OCI-LY7 (cell line): ENCODE measurements around the gene EYS. TPM values are rescaled to one million over a fixed set of nuclear protein-coding genes. Genes with fewer than 3 reads are reported as not detected.

ENCODE experiments used
- BruUV-seq: library from RNA; stranded (reverse); fragments of 400-500 nt; replicated peaks from 2 replicates; lab custom pipeline; 2021; lab: Mats Ljungman, UMichigan
- CTCF ChIA-PET: fragments of 300-600 bp; sonication (Branson Sonifier 250); formaldehyde crosslinking; loops from one replicate; lab custom pipeline; 2022; ENCODE audit warnings: antibody characterized with exemption; ENCODE audit not compliant: unreplicated experiment; lab: Charles Lee
- POLR2A ChIA-PET: fragments of 300-600 bp; sonication (Branson Sonifier 250); formaldehyde crosslinking; loops from one replicate; lab custom pipeline; 2022; ENCODE audit warnings: antibody characterized with exemption; lab: Charles Lee
- DNase-seq: peaks from one replicate; pipeline ENCODE4 v3.0.0-alpha.2; 2015; ENCODE audit warnings: low spot score
- H2AFZ ChIP-seq: fragments of 200-600 bp; sonication (generic), shearing (Covaris generic); 2 replicates; pipeline ENCODE4 v1.6.1; 2014; ENCODE audit warnings: mild to moderate bottlenecking, antibody characterized with exemption, low read length, moderate library complexity
- H3K27ac ChIP-seq: fragments of 200-600 bp; sonication (generic); 2 replicates; pipeline ENCODE4 v1.5.1; 2014; ENCODE audit warnings: mixed run types, low read depth, mild to moderate bottlenecking, moderate library complexity, low read length, inconsistent platforms; ENCODE audit not compliant: poor library complexity, severe bottlenecking
- H3K36me3 ChIP-seq: fragments of 200-600 bp; sonication (generic); 2 replicates; pipeline ENCODE4 v1.6.1; 2014; ENCODE audit warnings: mild to moderate bottlenecking, antibody characterized with exemption, low read length, moderate library complexity, mixed read lengths; ENCODE audit not compliant: insufficient read depth
- H3K4me1 ChIP-seq: fragments of 200-600 bp; sonication (generic); 2 replicates; pipeline ENCODE4 v1.5.1; 2014; ENCODE audit warnings: mild to moderate bottlenecking, low read length; ENCODE audit not compliant: insufficient read depth, poor library complexity, severe bottlenecking
- H3K4me2 ChIP-seq: fragments of 200-600 bp; sonication (generic); 2 replicates; pipeline ENCODE4 v1.6.1; 2014; ENCODE audit warnings: mild to moderate bottlenecking, low read length
- H3K4me3 ChIP-seq: fragments of 200-600 bp; sonication (generic); 2 replicates; pipeline ENCODE4 v1.5.1; 2014; ENCODE audit warnings: mild to moderate bottlenecking, low read depth, low read length; ENCODE audit not compliant: poor library complexity, severe bottlenecking
- H3K79me2 ChIP-seq: fragments of 200-600 bp; sonication (generic); 2 replicates; pipeline ENCODE4 v1.6.1; 2016; ENCODE audit warnings: low read depth, mild to moderate bottlenecking, low read length, moderate library complexity, mixed read lengths; ENCODE audit not compliant: insufficient read depth
- H3K9me2 ChIP-seq: fragments of 200-600 bp; sonication (generic); 2 replicates; pipeline ENCODE4 v1.6.1; 2016; ENCODE audit warnings: mild to moderate bottlenecking, low read length, mixed read lengths; ENCODE audit not compliant: insufficient read depth
- H3K9me3 ChIP-seq: fragments of 200-600 bp; sonication (generic); 2 replicates; pipeline ENCODE4 v1.6.1; 2014; ENCODE audit warnings: mild to moderate bottlenecking, mixed run types, low read length, mixed read lengths
- H4K20me1 ChIP-seq: fragments of 200-600 bp; sonication (generic); 2 replicates; pipeline ENCODE4 v1.6.1; 2014; ENCODE audit warnings: mild to moderate bottlenecking, antibody characterized with exemption, low read length, moderate library complexity, mixed read lengths; ENCODE audit not compliant: insufficient read depth
- EZH2phosphoT487 ChIP-seq: fragments of 200-600 bp; sonication (generic); IDR thresholded peaks from 2 replicates; pipeline ENCODE4 v1.6.1; 2018; ENCODE audit warnings: low read depth, borderline replicate concordance, mild to moderate bottlenecking, mixed run types, antibody characterized with exemption, low read length, moderate library complexity, mixed read lengths
- intact Hi-C: fragments of 100-400 bp; cut with micrococcal nuclease; formaldehyde crosslinking; loops from one replicate; pipeline ENCODE4 v1.10.0; 2022; ENCODE audit not compliant: unreplicated experiment
- total RNA-seq, 2 experiments: library from RNA; depleted of rRNA in 1 of 2; stranded (reverse); fragments of >200 nt in 1 of 2; shearing (Covaris generic) in 1 of 2; gene quantifications; 2 replicates each; pipeline ENCODE4 v1.2.3, GENCODE V29; 2014 to 2022
- TF ChIP-seq, protein P1 (sequence below): fragments of 200-600 bp; sonication (generic); conservative IDR thresholded peaks from 2 replicates; pipeline ENCODE4 v1.5.1; 2014; ENCODE audit warnings: mild to moderate bottlenecking, antibody characterized with exemption, low read length, moderate library complexity, mixed read lengths

Gene EYS
- total RNA-seq, 2 experiments from 2014 or later = not detected

DNA sequence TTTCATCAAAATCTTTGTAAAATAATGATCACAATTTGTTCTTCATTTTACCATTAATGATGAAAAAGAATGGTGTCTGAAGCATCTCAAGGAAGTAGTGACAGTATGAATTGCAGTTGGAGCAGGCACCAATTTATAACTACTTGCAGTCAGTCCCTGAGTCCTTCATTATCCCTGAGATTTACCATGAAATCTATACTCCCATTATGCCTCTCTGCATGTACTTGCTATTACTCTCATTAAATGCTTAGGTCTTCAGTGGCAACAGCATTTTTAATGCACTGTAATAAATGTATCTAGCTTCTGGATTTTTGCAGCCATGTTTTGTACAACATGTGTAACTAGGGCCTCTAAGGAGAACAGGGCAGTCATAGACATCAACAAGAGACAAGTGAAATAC is 708.8 kb downstream of the EYS start:
- Histone ChIP-seq H3K4me3 (no peak overlapping the region), H3K27ac (no peak overlapping the region), H3K9me2 (no peaks in the 10 kb centered on the region), H3K36me3 (no peaks in the 10 kb centered on the region), H2AFZ (no peak overlapping the region), H3K4me2 (no peak overlapping the region), H3K4me1 (no peaks in the 10 kb centered on the region), H4K20me1 (no peaks in the 10 kb centered on the region), H3K9me3 (no peaks in the 10 kb centered on the region), H3K79me2 (no peaks in the 10 kb centered on the region)
- intact Hi-C loops = no loop called here
- CTCF ChIA-PET = no interaction called here
- BruUV-seq = no TSS peak
- DNase-seq = no peak
- POLR2A ChIA-PET = interaction anchor here (0.6 to 0.7 kb wide), 3 partner anchors 23 to 450 kb away, joined by 3 read pairs; no protein-coding TSS in a partner anchor
- no peak for TF ChIP-seq EZH2phosphoT487
- TF ChIP-seq, protein P1, sequence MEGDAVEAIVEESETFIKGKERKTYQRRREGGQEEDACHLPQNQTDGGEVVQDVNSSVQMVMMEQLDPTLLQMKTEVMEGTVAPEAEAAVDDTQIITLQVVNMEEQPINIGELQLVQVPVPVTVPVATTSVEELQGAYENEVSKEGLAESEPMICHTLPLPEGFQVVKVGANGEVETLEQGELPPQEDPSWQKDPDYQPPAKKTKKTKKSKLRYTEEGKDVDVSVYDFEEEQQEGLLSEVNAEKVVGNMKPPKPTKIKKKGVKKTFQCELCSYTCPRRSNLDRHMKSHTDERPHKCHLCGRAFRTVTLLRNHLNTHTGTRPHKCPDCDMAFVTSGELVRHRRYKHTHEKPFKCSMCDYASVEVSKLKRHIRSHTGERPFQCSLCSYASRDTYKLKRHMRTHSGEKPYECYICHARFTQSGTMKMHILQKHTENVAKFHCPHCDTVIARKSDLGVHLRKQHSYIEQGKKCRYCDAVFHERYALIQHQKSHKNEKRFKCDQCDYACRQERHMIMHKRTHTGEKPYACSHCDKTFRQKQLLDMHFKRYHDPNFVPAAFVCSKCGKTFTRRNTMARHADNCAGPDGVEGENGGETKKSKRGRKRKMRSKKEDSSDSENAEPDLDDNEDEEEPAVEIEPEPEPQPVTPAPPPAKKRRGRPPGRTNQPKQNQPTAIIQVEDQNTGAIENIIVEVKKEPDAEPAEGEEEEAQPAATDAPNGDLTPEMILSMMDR = no peak

DNA sequence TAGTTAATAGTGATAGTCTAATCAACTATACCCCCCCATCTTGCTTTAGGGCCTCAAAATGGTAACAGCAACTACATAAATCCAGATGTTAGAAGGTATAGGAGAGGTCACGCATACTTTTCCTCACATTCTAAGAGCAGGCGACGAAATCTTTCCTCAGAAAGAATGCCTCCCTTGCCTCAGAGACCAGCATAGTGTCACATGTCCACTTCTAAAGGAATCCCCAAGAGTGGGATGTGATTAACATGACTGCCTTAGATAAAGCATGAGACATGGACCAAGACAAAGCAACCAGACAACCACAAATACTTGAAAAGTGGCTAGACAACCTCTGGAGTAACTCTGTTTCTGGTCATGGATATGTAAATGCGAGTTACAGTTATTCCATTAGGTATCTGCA is 710.7 kb downstream of the EYS start:
- BruUV-seq = no TSS peak
- H3K79me2 ChIP-seq = no peaks in the 10 kb centered on the region
- TF ChIP-seq, protein P1 = no peak
- TF ChIP-seq EZH2phosphoT487 = no peak
- ChIA-PET CTCF (no interaction called here), POLR2A (no interaction called here)
- H3K9me3 ChIP-seq = no peaks in the 10 kb centered on the region
- no peak overlapping the region for H3K4me2 ChIP-seq
- intact Hi-C loops = no loop called here
- H3K9me2 ChIP-seq = no peaks in the 10 kb centered on the region
- no peak overlapping the region for H3K27ac ChIP-seq
- H3K4me3 ChIP-seq = no peak overlapping the region
- H3K4me1 ChIP-seq = no peaks in the 10 kb centered on the region
- H3K36me3 ChIP-seq = no peaks in the 10 kb centered on the region
- DNase-seq = no peak
- no peaks in the 10 kb centered on the region for H4K20me1 ChIP-seq
- no peak overlapping the region for H2AFZ ChIP-seq

DNA sequence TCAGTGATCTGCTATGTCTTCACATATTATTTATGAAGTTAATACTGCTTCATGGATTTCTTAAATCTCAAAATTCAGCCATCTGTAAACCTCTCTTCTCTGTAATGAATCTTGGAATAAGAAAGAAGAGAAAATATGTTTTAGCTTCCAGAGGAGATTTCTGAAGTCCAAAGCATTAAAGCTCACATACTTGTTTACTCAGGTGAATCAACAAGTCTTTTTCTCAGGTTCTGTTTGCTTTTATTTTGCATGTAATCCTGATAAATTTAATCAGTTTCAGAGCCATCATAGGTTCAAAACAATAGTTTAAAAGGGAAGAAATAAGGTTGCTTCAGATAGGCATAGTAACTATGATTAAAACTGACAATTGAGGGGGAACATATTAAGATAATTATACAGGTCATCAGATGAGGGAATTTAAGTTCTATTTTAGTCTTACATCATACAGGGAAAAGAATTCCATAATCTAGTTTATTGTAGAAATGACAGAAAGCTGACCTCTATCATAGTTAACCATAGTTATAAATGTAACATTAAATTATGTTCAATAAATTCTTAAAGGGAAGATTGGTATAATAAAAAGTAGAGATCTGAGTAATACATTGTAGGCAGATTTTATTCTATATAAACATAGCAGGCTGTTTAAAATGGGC is 716.2 kb downstream of the EYS start:
- Histone ChIP-seq H3K4me1 (no peaks in the 10 kb centered on the region), H3K27ac (no peak overlapping the region), H3K4me3 (no peak overlapping the region), H3K9me3 (no peaks in the 10 kb centered on the region), H2AFZ (no peak overlapping the region), H3K4me2 (no peak overlapping the region), H3K79me2 (no peaks in the 10 kb centered on the region), H3K36me3 (no peaks in the 10 kb centered on the region), H3K9me2 (no peaks in the 10 kb centered on the region), H4K20me1 (no peaks in the 10 kb centered on the region)
- intact Hi-C loops = no loop called here
- BruUV-seq = no TSS peak
- ChIA-PET CTCF (no interaction called here), POLR2A (interaction anchor here (0.8 kb wide), 1 partner anchor 12 kb away, joined by 3 read pairs; no protein-coding TSS in a partner anchor)
- DNase-seq = no peak
- TF ChIP-seq, protein P1 = no peak
- TF ChIP-seq EZH2phosphoT487 = no peak
